Measurements from ENCODE around the gene CDC42EP5.

GRCh38 chr19:54482889-54483288 is 9.8 kb upstream of the CDC42EP5 start:
- TF ChIP-seq EP300 (IDR thresholded peaks at IDR 0.05) (no peak), CTCF (IDR thresholded peaks at IDR 0.05) (no peak)
